CD8-positive, alpha-beta memory T cell (primary cell): ENCODE data around the gene CD5L. TPM values are rescaled to one million over a fixed set of nuclear protein-coding genes. Genes with fewer than 3 reads are reported as not detected.

Experiments used
- CTCF ChIA-PET: fragments of 350-600 bp; sonication (Branson Sonifier 250); formaldehyde crosslinking; loops from one replicate; lab custom pipeline; 2021; ENCODE audit warnings: antibody characterized with exemption; lab: Charles Lee
- POLR2A ChIA-PET: fragments of 350-600 bp; sonication (Branson Sonifier 250); formaldehyde crosslinking; loops from one replicate; lab custom pipeline; 2021; ENCODE audit warnings: antibody characterized with exemption; lab: Charles Lee
- DNase-seq, 5 donors: peaks; one replicate each; pipeline versions ENCODE4 v3.0.0 to v3.0.0-alpha.2; 2020 to 2022; ENCODE audit warnings: mixed read lengths in 1 of 5
- H3K27ac ChIP-seq: one replicate; pipeline ENCODE4 v1.7.0; 2013; ENCODE audit warnings: low read depth, mild to moderate bottlenecking, low read length, moderate library complexity
- H3K27me3 ChIP-seq: 2 replicates; pipeline ENCODE4 v1.7.0; 2013; ENCODE audit warnings: low read length, mild to moderate bottlenecking; ENCODE audit not compliant: insufficient read depth, poor library complexity, severe bottlenecking
- H3K36me3 ChIP-seq: 2 replicates; pipeline ENCODE4 v1.7.0; 2013; ENCODE audit warnings: mild to moderate bottlenecking, low read length, moderate library complexity; ENCODE audit not compliant: insufficient read depth
- H3K4me1 ChIP-seq: 2 replicates; pipeline ENCODE4 v1.7.0; 2013; ENCODE audit warnings: mild to moderate bottlenecking, low read length, moderate library complexity; ENCODE audit not compliant: insufficient read depth
- H3K4me3 ChIP-seq: 2 replicates; pipeline ENCODE4 v1.7.0; 2013; ENCODE audit warnings: mild to moderate bottlenecking, low read length
- H3K9me3 ChIP-seq: 2 replicates; pipeline ENCODE4 v1.7.0; 2013; ENCODE audit warnings: mild to moderate bottlenecking, low read length
- H3K27ac Mint-ChIP-seq, 8 donors: one replicate each; pipeline ENCODE4 v1.8.0; 2020 to 2021; ENCODE audit warnings: mixed read lengths in 8 of 8, mild to moderate bottlenecking in 6 of 8, inconsistent platforms in 3 of 8, moderate library complexity in 3 of 8
- H3K27me3 Mint-ChIP-seq, 2 donors: one replicate each; pipeline ENCODE4 v1.8.0; 2020 to 2021; ENCODE audit warnings: mixed read lengths in 2 of 2, mild to moderate bottlenecking in 1 of 2, moderate library complexity in 1 of 2
- H3K36me3 Mint-ChIP-seq, 3 donors: one replicate each; pipeline ENCODE4 v1.8.0; 2020 to 2021; ENCODE audit warnings: mixed read lengths in 3 of 3, inconsistent platforms in 1 of 3, mild to moderate bottlenecking in 1 of 3
- H3K4me1 Mint-ChIP-seq, 3 donors: one replicate each; pipeline ENCODE4 v1.8.0; 2020 to 2021; ENCODE audit warnings: mixed read lengths in 3 of 3, inconsistent platforms in 1 of 3, mild to moderate bottlenecking in 1 of 3
- H3K4me3 Mint-ChIP-seq, 7 donors: one replicate each; pipeline ENCODE4 v1.8.0; 2020 to 2021; ENCODE audit warnings: mixed read lengths in 7 of 7, mild to moderate bottlenecking in 6 of 7, moderate library complexity in 4 of 7, inconsistent platforms in 2 of 7
- H3K9me3 Mint-ChIP-seq, 5 donors: one replicate each; pipeline ENCODE4 v1.8.0; 2020 to 2022; ENCODE audit warnings: mixed read lengths in 5 of 5, mild to moderate bottlenecking in 3 of 5, moderate library complexity in 2 of 5, inconsistent platforms in 1 of 5
- polyA plus RNA-seq: library from polyadenylated mRNA; unstranded; fragments of 300-500 nt; fragmentation: Illumina TruSeq; gene quantifications from one replicate; pipeline ENCODE4 v1.2.3, GENCODE V29; 2021
- total RNA-seq, 2 experiments: library from RNA; stranded (reverse); gene quantifications; one replicate each; pipeline ENCODE4 v1.2.3, GENCODE V29; 2021

The CD5L gene
- total and polyA plus RNA-seq, 3 experiments from 2014 or later, result not detected

DNA sequence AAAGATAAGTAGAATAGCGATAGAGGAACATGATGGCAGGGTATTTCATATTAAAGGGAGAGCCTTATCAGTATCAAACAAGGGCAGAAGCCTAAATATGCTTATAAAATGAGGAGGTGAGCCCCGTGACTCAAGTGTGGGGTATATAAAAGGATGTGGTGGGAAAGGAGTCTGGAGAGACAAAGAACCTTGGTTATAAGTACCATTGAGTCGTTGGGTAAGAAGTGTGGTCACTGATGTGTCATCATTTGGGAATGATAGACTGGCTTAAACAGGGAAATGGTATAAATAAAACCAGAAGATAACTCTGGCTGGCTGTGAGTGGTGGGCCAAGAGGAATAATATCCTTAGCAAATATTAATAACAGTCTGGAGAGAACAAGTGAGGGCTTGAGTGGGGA is 10.9 kb upstream of the CD5L start:
- Mint-ChIP-seq H3K4me1 (peaks cover 0 to 2% (median 1%) of the 10 kb centered on the region in 3 donors), H3K27me3 (peaks cover 3 to 9% of the 10 kb centered on the region in 2 donors), H3K4me3 (no peak overlapping the region), H3K27ac (no peak overlapping the region), H3K9me3 (no peaks in the 10 kb centered on the region), H3K36me3 (no peaks in the 10 kb centered on the region)
- ChIA-PET POLR2A (no interaction called here), CTCF (no interaction called here)
- DNase-seq, result no peak
- H3K4me3 ChIP-seq, result no peak overlapping the region
- H3K27ac ChIP-seq, result no peak overlapping the region
- H3K4me1 ChIP-seq, result no peaks in the 10 kb centered on the region
- H3K27me3 ChIP-seq, result no peaks in the 10 kb centered on the region
- no peaks in the 10 kb centered on the region for H3K36me3 ChIP-seq
- no peaks in the 10 kb centered on the region for H3K9me3 ChIP-seq

DNA sequence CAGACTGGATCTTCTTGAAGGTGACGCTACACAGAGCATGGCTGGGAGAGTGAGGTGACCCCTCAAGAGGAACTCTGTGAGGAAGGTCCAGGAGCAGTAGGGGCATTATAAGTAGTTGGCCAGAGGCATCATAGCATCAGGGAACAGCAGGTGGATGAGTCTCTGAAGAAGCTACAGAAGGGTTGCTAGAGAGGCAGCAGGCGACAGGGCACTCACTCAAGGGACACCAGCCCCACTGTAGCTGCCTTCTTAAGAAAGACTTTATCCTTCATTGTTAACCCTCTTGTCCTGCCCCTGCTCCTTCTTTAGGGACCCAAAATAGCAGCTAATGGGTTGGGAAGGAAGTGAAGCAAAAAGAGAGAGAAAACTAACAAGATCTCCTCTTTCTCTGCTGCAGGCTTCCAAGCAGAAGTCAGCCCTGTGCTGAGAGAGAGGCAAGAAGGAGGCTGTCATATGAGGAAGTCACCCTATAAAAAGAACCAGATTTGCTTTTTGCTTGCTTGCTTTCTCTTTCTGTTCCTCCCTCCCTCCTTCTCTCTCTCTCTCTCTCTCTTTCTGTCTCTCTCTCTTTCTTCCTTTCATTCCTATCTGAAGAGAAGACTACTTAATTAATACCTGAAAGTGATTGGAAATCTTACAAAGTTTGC is 7.7 kb upstream of the CD5L start:
- Mint-ChIP-seq H3K4me1 (peaks cover 0 to 2% (median 1%) of the 10 kb centered on the region in 3 donors), H3K27me3 (peaks cover 3 to 9% of the 10 kb centered on the region in 2 donors), H3K36me3 (no peaks in the 10 kb centered on the region), H3K4me3 (no peak overlapping the region), H3K9me3 (no peaks in the 10 kb centered on the region), H3K27ac (peak overlapping the region in 2 of 8 donors; percentile 3 to 37)
- no peak overlapping the region for H3K27ac ChIP-seq
- H3K4me3 ChIP-seq, result no peak overlapping the region
- no peaks in the 10 kb centered on the region for H3K9me3 ChIP-seq
- no peaks in the 10 kb centered on the region for H3K27me3 ChIP-seq
- no peaks in the 10 kb centered on the region for H3K4me1 ChIP-seq
- H3K36me3 ChIP-seq, result no peaks in the 10 kb centered on the region
- POLR2A ChIA-PET, result no interaction called here
- DNase-seq, result no peak
- CTCF ChIA-PET, result no interaction called here

DNA sequence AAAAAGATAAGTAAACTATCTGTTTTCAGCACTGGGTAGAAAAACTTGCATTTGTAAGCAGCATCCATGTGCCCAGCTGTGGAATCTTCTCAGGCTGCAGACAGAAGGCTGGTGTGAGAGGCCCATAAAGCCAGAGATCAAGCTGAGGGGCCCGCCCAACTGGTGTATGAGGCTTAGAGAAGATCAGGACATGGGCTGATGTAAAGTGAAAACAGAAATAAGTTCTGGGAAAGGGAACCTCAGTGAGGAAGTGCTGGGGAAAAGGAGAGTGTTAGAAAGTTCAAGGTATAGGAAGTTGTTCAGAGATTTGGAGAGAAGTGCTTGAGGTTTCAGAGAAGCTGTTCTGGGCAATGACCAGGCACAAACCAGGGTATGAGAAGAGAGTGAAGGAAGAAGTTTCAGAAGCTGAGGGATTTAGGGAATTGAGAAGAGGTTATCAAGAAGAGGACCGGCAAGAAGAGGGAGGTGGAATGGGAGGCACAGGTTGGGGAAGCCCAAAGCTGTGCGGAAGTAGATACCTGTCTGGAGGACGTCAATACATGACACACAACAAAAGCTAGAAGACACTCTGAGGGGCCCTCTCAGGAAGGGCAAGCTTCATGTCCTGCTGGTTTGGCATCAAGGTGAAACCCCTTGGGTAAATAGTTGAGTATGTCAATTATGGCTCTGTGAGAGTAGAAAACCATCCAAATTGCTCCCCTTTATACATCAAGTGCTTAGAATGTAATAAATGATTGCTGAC is 2.7 kb upstream of the CD5L start:
- POLR2A ChIA-PET, result no interaction called here
- no peak for DNase-seq
- Mint-ChIP-seq H3K27ac (no peak overlapping the region), H3K4me3 (no peak overlapping the region), H3K9me3 (no peaks in the 10 kb centered on the region), H3K27me3 (peaks cover 2 to 9% of the 10 kb centered on the region in 2 donors), H3K36me3 (no peaks in the 10 kb centered on the region), H3K4me1 (peaks cover 0 to 2% (median 1%) of the 10 kb centered on the region in 3 donors)
- H3K9me3 ChIP-seq, result no peaks in the 10 kb centered on the region
- no peaks in the 10 kb centered on the region for H3K27me3 ChIP-seq
- H3K4me3 ChIP-seq, result no peak overlapping the region
- CTCF ChIA-PET, result no interaction called here
- H3K27ac ChIP-seq, result no peak overlapping the region
- H3K4me1 ChIP-seq, result no peaks in the 10 kb centered on the region
- H3K36me3 ChIP-seq, result no peaks in the 10 kb centered on the region

DNA sequence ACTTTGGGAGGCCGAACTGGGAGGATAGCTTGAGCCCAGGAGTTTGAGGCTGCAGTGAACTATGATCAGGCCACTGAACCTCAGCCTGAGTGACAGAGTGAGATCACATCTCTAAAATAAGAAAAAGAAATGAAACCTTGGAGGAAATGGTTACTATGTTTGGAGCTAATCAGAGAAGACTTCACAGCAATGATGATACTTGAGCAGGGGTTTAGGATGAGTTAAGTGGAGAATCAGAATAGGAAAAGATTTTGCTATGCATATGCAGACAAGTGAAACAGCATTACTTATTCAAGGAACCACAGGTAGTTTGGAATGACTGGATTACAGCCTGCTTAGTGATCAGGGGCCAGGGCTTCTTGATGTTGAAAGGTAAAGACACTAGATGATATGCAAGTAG is 1.3 kb upstream of the CD5L start:
- no peaks in the 10 kb centered on the region for H3K4me1 Mint-ChIP-seq
- H3K27ac ChIP-seq, result no peak overlapping the region
- no peaks in the 10 kb centered on the region for H3K9me3 Mint-ChIP-seq

DNA sequence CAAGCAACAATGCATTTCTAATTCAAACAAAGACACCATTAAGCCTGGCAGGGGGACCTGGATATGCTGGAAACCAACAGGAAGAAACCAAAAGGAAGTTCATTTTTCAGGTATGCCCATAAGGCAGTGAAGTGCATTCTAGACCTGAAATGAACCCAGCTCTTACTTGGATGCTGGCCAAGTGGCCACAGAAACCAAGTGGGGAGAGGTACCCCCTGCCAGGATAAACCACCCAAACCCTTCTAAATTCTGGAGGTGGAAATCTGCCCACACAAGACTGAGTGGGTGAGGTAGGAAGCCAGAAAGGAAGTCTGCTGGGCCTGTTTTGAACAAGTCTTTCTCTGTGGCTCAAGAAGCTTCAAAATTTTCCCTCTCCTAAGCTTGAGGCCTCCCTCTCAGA is 2.6 kb downstream of the CD5L start:
- Mint-ChIP-seq H3K4me1 (no peaks in the 10 kb centered on the region), H3K4me3 (no peak overlapping the region), H3K9me3 (peaks cover 0 to 2% (median 0%) of the 10 kb centered on the region in 5 donors), H3K27me3 (peaks cover 2 to 14% of the 10 kb centered on the region in 2 donors), H3K27ac (no peak overlapping the region), H3K36me3 (no peaks in the 10 kb centered on the region)
- Histone ChIP-seq H3K4me3 (no peak overlapping the region), H3K27me3 (no peaks in the 10 kb centered on the region), H3K27ac (no peak overlapping the region), H3K36me3 (no peaks in the 10 kb centered on the region), H3K9me3 (no peaks in the 10 kb centered on the region), H3K4me1 (no peaks in the 10 kb centered on the region)
- ChIA-PET POLR2A (no interaction called here), CTCF (no interaction called here)
- DNase-seq, result no peak

More for the DNA sequence above, 1.3 kb upstream of the CD5L start:
- H3K27me3 Mint-ChIP-seq, result peaks cover 2 to 9% of the 10 kb centered on the region in 2 donors
- CTCF ChIA-PET, result no interaction called here
- H3K4me3 Mint-ChIP-seq, result no peak overlapping the region
- POLR2A ChIA-PET, result no interaction called here
- Histone ChIP-seq H3K4me1 (no peaks in the 10 kb centered on the region), H3K9me3 (no peaks in the 10 kb centered on the region), H3K27me3 (no peaks in the 10 kb centered on the region), H3K4me3 (no peak overlapping the region), H3K36me3 (no peaks in the 10 kb centered on the region)
- H3K36me3 Mint-ChIP-seq, result no peaks in the 10 kb centered on the region
- H3K27ac Mint-ChIP-seq, result no peak overlapping the region
- DNase-seq, result no peak

DNA sequence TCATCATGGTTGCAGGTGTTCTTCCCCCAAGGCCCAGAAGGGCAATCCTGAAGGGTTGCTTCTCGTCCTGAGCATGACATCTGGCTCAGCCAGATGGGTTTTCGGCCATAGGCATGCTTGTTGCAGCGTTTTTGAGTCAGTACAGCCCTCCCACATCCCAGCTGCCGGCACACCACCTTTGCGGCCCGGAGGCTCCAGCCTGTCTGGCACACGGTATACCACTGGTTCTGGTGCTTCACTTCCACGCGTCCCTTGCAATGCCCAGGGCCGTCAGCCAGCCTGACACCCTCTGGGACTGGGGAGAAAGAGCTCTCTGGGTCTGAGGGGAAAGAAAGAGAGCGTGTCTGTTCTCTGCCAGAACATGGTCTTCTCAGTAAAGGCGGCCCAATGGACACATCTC is 7.2 kb downstream of the CD5L start:
- ChIA-PET POLR2A (no interaction called here), CTCF (no interaction called here)
- Histone ChIP-seq H3K4me3 (no peak overlapping the region), H3K9me3 (no peaks in the 10 kb centered on the region), H3K36me3 (no peaks in the 10 kb centered on the region), H3K27ac (no peak overlapping the region), H3K27me3 (no peaks in the 10 kb centered on the region), H3K4me1 (no peaks in the 10 kb centered on the region)
- H3K9me3 Mint-ChIP-seq, result peaks cover 0 to 2% (median 0%) of the 10 kb centered on the region in 5 donors
- H3K27me3 Mint-ChIP-seq, result peaks cover 3 to 21% of the 10 kb centered on the region in 2 donors
- DNase-seq, result no peak
- H3K4me1 Mint-ChIP-seq, result no peaks in the 10 kb centered on the region
- no peak overlapping the region for H3K27ac Mint-ChIP-seq
- peak overlapping the region in 1 of 7 donors; percentile 23 for H3K4me3 Mint-ChIP-seq
- H3K36me3 Mint-ChIP-seq, result no peaks in the 10 kb centered on the region

GRCh38 chr1:157833145-157833544 is 8.5 kb downstream of the CD5L start:
- POLR2A ChIA-PET, result interaction anchor here (0.6 kb wide), 1 partner anchor 42 kb away, joined by 3 read pairs; no protein-coding TSS in a partner anchor
- Histone ChIP-seq H3K27me3 (no peaks in the 10 kb centered on the region), H3K4me1 (no peaks in the 10 kb centered on the region), H3K4me3 (no peak overlapping the region), H3K9me3 (no peaks in the 10 kb centered on the region), H3K36me3 (no peaks in the 10 kb centered on the region), H3K27ac (no peak overlapping the region)
- Mint-ChIP-seq H3K4me3 (peak overlapping the region in 1 of 7 donors; percentile 32), H3K27ac (no peak overlapping the region), H3K36me3 (no peaks in the 10 kb centered on the region), H3K4me1 (no peaks in the 10 kb centered on the region), H3K27me3 (peaks cover 5 to 21% of the 10 kb centered on the region in 2 donors), H3K9me3 (peaks cover 0 to 2% (median 0%) of the 10 kb centered on the region in 5 donors)
- no peak for DNase-seq
- CTCF ChIA-PET, result no interaction called here

DNA sequence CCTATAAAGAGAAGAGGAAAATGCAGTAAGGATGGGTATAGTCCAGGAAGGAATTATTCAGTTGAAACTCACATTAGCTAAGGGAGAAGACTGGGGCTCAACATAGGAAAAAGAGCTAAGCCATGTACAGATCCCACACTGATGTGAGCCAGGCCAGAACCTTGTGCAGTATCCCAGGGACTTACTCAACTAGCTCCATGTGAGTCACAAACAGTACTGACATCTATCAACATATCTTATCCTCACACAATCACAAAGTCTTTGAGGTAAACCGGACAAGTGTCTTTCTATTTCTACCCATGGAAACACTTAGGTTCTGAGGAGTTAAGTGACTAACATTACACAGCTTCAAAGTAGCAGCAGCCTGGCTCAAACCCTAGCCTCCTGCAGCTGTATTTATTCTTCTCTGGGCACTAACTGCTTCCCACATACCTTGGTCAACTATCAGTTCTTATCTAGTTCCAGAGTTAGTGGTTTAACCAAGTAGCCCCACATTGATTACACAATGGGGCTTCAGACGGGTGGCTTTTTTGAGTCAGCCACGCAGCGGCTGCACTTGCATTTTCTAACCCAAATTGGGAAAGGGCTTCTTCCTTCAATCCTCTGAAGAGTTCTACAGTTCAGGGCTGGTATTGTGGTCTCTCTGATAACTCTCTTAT is 9.5 kb downstream of the CD5L start:
- Histone ChIP-seq H3K27me3 (no peaks in the 10 kb centered on the region), H3K27ac (no peak overlapping the region), H3K9me3 (no peaks in the 10 kb centered on the region), H3K4me3 (no peak overlapping the region), H3K36me3 (no peaks in the 10 kb centered on the region), H3K4me1 (no peaks in the 10 kb centered on the region)
- H3K4me1 Mint-ChIP-seq, result no peaks in the 10 kb centered on the region
- POLR2A ChIA-PET, result no interaction called here
- no peak overlapping the region for H3K27ac Mint-ChIP-seq
- no peak for DNase-seq
- H3K4me3 Mint-ChIP-seq, result no peak overlapping the region
- CTCF ChIA-PET, result no interaction called here
- H3K27me3 Mint-ChIP-seq, result peaks cover 7 to 21% of the 10 kb centered on the region in 2 donors
- H3K9me3 Mint-ChIP-seq, result peaks cover 0 to 2% (median 0%) of the 10 kb centered on the region in 5 donors
- H3K36me3 Mint-ChIP-seq, result no peaks in the 10 kb centered on the region
